ENCODE measurements around the gene F11. TPM values are rescaled to one million over a fixed set of nuclear protein-coding genes. Genes with fewer than 3 reads are reported as not detected.

The F11 gene
- total RNA-seq, 2 donors from 2014 or later: not detected

GRCh38 chr4:186291256-186291890, 25.4 kb downstream of the F11 start:
- Mint-ChIP-seq H3K4me1 (no peaks in the 10 kb centered on the region), H3K4me3 (no peak overlapping the region), H3K9me3 (no peaks in the 10 kb centered on the region), H3K27ac (no peak overlapping the region), H3K27me3 (ENCODE audit: insufficient read depth) (no peaks in the 10 kb centered on the region), H3K36me3 (ENCODE audit: low read depth) (no peaks in the 10 kb centered on the region)
- 93 to 95% methylated on average over 8 to 10 of the region's 10 CpGs for WGBS, 2 experiments (ENCODE audit: insufficient coverage in 1 of 2, insufficient read length in 1 of 2)
- Histone ChIP-seq H3K9me3 (ENCODE audit: control insufficient read depth, low read length) (no peaks in the 10 kb centered on the region), H3K27me3 (ENCODE audit: control insufficient read depth, insufficient read depth, low read length, poor library complexity, severe bottlenecking) (no peaks in the 10 kb centered on the region), H3K27ac (ENCODE audit: low read depth, low read length) (no peak overlapping the region), H3K36me3 (ENCODE audit: control insufficient read depth, insufficient read depth, low read length) (no peaks in the 10 kb centered on the region), H3K9ac (ENCODE audit: extremely low read depth, low read length, poor library complexity, severe bottlenecking) (no peak overlapping the region), H3K4me1 (ENCODE audit: control insufficient read depth, insufficient read depth, low read length) (no peaks in the 10 kb centered on the region), H3K4me3 (ENCODE audit: low read length) (no peak overlapping the region)
- no peak for TF ChIP-seq CTCF (conservative IDR thresholded peaks at IDR 0.05)
- no peak for DNase-seq

GRCh38 chr4:186294160-186294559, 28.2 kb downstream of the F11 start:
- no peak for DNase-seq
- no peaks in the 10 kb centered on the region for H3K4me1 ChIP-seq (ENCODE audit: control insufficient read depth, insufficient read depth, low read length)
- H3K9me3 ChIP-seq (ENCODE audit: control insufficient read depth, low read length): no peaks in the 10 kb centered on the region
- Mint-ChIP-seq H3K4me3 (no peak overlapping the region), H3K27ac (peak overlapping the region; percentile 21), H3K27me3 (ENCODE audit: insufficient read depth) (peaks cover 4% of the 10 kb centered on the region), H3K9me3 (no peaks in the 10 kb centered on the region), H3K36me3 (ENCODE audit: low read depth) (no peaks in the 10 kb centered on the region), H3K4me1 (peaks cover 3% of the 10 kb centered on the region)
- H3K36me3 ChIP-seq (ENCODE audit: control insufficient read depth, insufficient read depth, low read length): no peaks in the 10 kb centered on the region
- no peak overlapping the region for H3K4me3 ChIP-seq (ENCODE audit: low read length)
- TF ChIP-seq CTCF (conservative IDR thresholded peaks at IDR 0.05): no peak
- no peak overlapping the region for H3K9ac ChIP-seq (ENCODE audit: extremely low read depth, low read length, poor library complexity, severe bottlenecking)
- H3K27me3 ChIP-seq (ENCODE audit: control insufficient read depth, insufficient read depth, low read length, poor library complexity, severe bottlenecking): no peaks in the 10 kb centered on the region
- 90% methylated on average over 4 to 9 of the region's 9 CpGs for WGBS, 2 experiments (ENCODE audit: insufficient coverage in 1 of 2, insufficient read length in 1 of 2)
- no peak overlapping the region for H3K27ac ChIP-seq (ENCODE audit: low read depth, low read length)

- H3K36me3 ChIP-seq (ENCODE audit: control insufficient read depth, insufficient read depth, low read length): no peaks in the 10 kb centered on the region
- H3K4me3 ChIP-seq (ENCODE audit: low read length): no peak overlapping the region
- H3K27me3 ChIP-seq (ENCODE audit: control insufficient read depth, insufficient read depth, low read length, poor library complexity, severe bottlenecking): no peaks in the 10 kb centered on the region
- no peak overlapping the region for H3K27ac ChIP-seq (ENCODE audit: low read depth, low read length)
- no peak for DNase-seq
- no peak overlapping the region for H3K27ac Mint-ChIP-seq
- H3K9me3 Mint-ChIP-seq: no peaks in the 10 kb centered on the region
- no peak overlapping the region for H3K4me3 Mint-ChIP-seq
- H3K4me1 ChIP-seq (ENCODE audit: control insufficient read depth, insufficient read depth, low read length): no peaks in the 10 kb centered on the region
- peaks cover 11% of the 10 kb centered on the region for H3K27me3 Mint-ChIP-seq (ENCODE audit: insufficient read depth)
- WGBS, 2 experiments (ENCODE audit: insufficient coverage in 1 of 2, insufficient read length in 1 of 2): 68 to 80% methylated on average over 1 to 3 of the region's 4 CpGs
- no peak overlapping the region for H3K9ac ChIP-seq (ENCODE audit: extremely low read depth, low read length, poor library complexity, severe bottlenecking)
- no peaks in the 10 kb centered on the region for H3K36me3 Mint-ChIP-seq (ENCODE audit: low read depth)
- no peaks in the 10 kb centered on the region for H3K9me3 ChIP-seq (ENCODE audit: control insufficient read depth, low read length)
- H3K4me1 Mint-ChIP-seq: peaks cover 3% of the 10 kb centered on the region
- no peak for TF ChIP-seq CTCF (conservative IDR thresholded peaks at IDR 0.05)
These were observed 30.5 kb downstream of the F11 start for GRCh38 chr4:186296481-186296880.

Data from endodermal cell (in vitro differentiated cells).